Measurements from ENCODE around the gene KRT24. TPM values are rescaled to one million over a fixed set of nuclear protein-coding genes. Genes with fewer than 3 reads are reported as not detected.

Gene KRT24
- total and polyA plus RNA-seq, 8 donors, result not detected

DNA sequence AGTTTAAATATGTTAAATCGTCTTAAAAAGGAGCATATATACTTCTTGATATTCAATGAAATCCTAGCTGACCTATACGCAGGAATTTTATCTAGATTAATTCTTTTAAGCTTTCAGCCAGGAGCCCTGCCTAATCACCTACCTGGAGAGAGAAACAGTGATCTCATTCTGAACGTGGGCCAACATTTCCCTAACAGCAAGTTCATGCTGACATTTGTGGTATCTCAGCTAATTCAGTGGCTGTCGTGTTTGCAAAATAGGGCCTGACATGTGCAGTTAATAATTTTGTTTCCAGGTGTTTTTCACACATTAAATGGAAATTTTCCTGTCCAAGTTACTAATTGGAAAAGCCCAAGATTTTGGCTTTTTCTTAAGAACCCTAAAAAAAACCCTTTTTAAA, 17.4 kb downstream of the KRT24 start:
- DNase-seq, result no peak
- H3K27me3 ChIP-seq, result no peaks in the 10 kb centered on the region
- no peak overlapping the region for H3K27ac ChIP-seq
- no peaks in the 10 kb centered on the region for H3K9me3 ChIP-seq
- TF ChIP-seq, protein P1, sequence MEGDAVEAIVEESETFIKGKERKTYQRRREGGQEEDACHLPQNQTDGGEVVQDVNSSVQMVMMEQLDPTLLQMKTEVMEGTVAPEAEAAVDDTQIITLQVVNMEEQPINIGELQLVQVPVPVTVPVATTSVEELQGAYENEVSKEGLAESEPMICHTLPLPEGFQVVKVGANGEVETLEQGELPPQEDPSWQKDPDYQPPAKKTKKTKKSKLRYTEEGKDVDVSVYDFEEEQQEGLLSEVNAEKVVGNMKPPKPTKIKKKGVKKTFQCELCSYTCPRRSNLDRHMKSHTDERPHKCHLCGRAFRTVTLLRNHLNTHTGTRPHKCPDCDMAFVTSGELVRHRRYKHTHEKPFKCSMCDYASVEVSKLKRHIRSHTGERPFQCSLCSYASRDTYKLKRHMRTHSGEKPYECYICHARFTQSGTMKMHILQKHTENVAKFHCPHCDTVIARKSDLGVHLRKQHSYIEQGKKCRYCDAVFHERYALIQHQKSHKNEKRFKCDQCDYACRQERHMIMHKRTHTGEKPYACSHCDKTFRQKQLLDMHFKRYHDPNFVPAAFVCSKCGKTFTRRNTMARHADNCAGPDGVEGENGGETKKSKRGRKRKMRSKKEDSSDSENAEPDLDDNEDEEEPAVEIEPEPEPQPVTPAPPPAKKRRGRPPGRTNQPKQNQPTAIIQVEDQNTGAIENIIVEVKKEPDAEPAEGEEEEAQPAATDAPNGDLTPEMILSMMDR (IDR thresholded peaks at IDR 0.05), result no peak
- no peak for ATAC-seq
- H3K4me1 ChIP-seq, result no peaks in the 10 kb centered on the region
- H3K36me3 ChIP-seq, result no peaks in the 10 kb centered on the region
- no peak overlapping the region for H3K4me3 ChIP-seq
- intact Hi-C loops (cut with DNase I), result no loop called here

DNA sequence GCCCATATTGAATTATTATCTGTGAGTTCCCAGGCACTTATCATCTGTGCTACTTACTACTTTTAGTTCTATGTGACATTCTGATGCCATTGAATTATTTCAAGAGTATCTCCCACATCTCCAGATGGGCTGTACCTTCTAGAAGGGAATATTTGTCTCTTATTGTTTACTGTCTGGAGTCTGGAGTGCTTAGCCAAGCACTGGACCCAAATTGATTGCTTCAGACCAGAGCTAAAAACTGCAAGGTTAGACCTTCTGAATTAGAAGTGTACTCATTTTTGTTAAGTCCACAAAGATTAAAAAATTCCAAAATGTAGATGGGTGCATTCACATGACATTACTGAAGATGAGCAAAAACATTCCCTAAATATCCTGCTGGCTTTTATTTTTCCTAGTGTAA, 22.6 kb downstream of the KRT24 start:
- ATAC-seq, result no peak
- Histone ChIP-seq H3K36me3 (no peaks in the 10 kb centered on the region), H3K4me3 (no peak overlapping the region), H3K4me1 (no peaks in the 10 kb centered on the region), H3K27me3 (peaks cover 0 to 28% of the 10 kb centered on the region in 2 donors), H3K27ac (no peak overlapping the region), H3K9me3 (no peaks in the 10 kb centered on the region)
- no peak for DNase-seq
- TF ChIP-seq, protein P1 (IDR thresholded peaks at IDR 0.05), result no peak
- intact Hi-C loops (cut with DNase I), result no loop called here

DNA sequence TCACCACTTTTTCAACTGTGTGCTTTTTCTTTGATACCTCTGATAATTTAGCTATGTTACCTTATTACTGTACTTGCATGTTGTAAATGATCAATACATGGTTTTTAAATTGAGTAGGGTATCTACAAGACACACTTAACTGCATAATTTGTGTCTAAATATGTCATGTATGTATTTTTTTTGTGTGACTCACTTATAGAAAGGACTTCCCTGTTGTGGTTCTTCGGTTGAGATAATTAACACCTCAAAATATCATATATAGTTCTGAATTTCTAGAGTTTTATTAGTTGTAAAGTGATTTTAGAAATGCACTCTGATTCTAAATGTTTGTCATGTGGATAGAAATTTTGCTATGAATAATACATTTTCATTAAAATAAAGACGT, 24.0 kb downstream of the KRT24 start:
- DNase-seq (no peak), ATAC-seq (no peak)
- H3K9me3 ChIP-seq, result no peaks in the 10 kb centered on the region
- peaks cover 0 to 29% of the 10 kb centered on the region in 2 donors for H3K27me3 ChIP-seq
- no peaks in the 10 kb centered on the region for H3K4me1 ChIP-seq
- no peaks in the 10 kb centered on the region for H3K36me3 ChIP-seq
- intact Hi-C loops (cut with DNase I), result no loop called here
- H3K4me3 ChIP-seq, result no peak overlapping the region
- TF ChIP-seq, protein P1 (IDR thresholded peaks at IDR 0.05), result no peak
- no peak overlapping the region for H3K27ac ChIP-seq

DNA sequence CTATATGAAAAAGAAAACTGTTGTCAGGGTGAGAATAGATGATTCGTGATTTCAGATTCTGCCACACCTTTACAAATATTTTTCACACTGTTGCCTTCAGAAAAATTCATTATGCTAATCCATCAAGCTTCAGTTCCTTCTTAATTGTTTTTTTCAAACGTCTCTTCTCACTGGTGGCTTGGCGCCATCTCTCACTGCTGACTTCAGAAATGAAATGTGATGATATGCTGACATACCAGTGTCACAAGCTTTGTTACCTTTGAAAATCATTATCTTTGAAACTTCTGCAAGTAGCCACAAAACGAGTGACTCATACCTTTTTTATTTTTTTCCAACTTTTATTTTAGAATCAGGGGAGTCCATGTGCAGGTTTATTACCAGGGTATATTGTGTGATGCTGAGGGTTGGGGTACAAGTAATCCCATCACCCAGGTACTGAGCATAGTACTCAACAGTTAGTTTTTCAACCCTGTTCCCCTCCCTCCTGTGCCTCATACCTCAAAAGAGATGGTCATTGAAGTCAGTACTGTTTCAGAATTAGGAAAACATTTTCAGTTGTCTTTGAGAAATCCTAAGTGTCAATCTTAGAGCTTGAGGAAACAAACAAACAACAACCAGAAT, 24.5 kb downstream of the KRT24 start:
- TF ChIP-seq, protein P1 (IDR thresholded peaks at IDR 0.05), result no peak
- no peak overlapping the region for H3K27ac ChIP-seq
- H3K4me1 ChIP-seq, result no peaks in the 10 kb centered on the region
- no peaks in the 10 kb centered on the region for H3K9me3 ChIP-seq
- peaks cover 0 to 29% of the 10 kb centered on the region in 2 donors for H3K27me3 ChIP-seq
- DNase-seq, result no peak
- no peaks in the 10 kb centered on the region for H3K36me3 ChIP-seq
- ATAC-seq, result no peak
- H3K4me3 ChIP-seq, result no peak overlapping the region
- intact Hi-C loops (cut with DNase I), result no loop called here

DNA sequence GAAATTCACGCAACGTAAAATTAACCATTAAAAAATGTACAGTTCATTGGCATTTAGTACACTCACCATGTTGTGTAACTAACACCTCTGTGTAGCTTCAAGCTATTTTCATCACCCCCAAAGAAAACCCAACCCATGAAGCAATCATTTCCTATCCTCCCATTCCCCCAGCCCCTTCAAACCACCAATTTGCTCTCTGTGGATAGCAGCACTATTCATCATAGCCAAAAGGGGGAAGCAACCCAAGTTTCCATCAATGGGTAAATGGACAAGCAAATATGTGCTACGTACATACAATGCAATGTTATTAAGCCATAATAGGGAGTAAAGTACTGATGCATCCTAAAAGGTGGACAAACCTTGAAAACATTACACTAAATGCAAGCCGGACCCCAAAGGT, 27.6 kb downstream of the KRT24 start:
- Histone ChIP-seq H3K27me3 (peaks cover 0 to 29% of the 10 kb centered on the region in 2 donors), H3K4me1 (no peaks in the 10 kb centered on the region), H3K36me3 (no peaks in the 10 kb centered on the region), H3K27ac (no peak overlapping the region), H3K4me3 (no peak overlapping the region), H3K9me3 (no peaks in the 10 kb centered on the region)
- intact Hi-C loops (cut with DNase I), result no loop called here
- ATAC-seq (no peak), DNase-seq (no peak)
- TF ChIP-seq, protein P1 (IDR thresholded peaks at IDR 0.05), result no peak
